AG09309 (cell line): ENCODE results near the gene DHRS13.

Source experiments
- DNase-seq: peaks from one replicate; pipeline ENCODE4 v3.0.0-alpha.2; 2010; ENCODE audit warnings: low read depth
- H3K4me3 ChIP-seq: 2 replicates; pipeline ENCODE4 v1.5.1; 2011; ENCODE audit warnings: mild to moderate bottlenecking, low read depth, low read length, moderate library complexity; ENCODE audit not compliant: control insufficient read depth
- TF ChIP-seq, protein P1 (sequence below): IDR thresholded peaks from 2 replicates; pipeline ENCODE4 v1.5.1; 2011; ENCODE audit warnings: mild to moderate bottlenecking, low read depth, low read length, inconsistent platforms; ENCODE audit not compliant: insufficient read depth, control insufficient read depth; ENCODE audit errors: missing control alignments

The DHRS13 gene

DNA sequence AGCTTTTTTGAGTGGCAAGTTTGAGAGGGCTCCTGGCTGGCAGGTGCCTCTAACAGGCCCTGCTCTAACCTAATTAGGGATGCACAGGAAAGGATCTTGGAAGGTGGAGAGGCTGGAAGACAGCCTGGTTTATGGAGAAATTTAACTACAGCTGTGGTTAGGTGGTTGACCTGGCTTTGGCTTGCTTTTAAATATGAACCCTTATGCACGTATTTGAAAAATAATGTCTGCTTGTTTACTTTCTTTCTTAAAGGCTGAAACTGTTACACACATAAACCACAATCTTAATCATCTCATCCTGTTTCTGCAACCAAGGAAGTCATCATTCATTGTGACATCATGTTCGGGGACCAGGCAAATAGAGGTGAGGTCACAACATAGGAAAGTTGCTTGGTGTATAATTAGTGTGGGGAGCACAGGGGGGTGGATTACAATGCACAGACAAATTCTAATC lies 23.1 kb upstream of the DHRS13 start:
- H3K4me3 ChIP-seq, result no peak overlapping the region
- DNase-seq, result peak; percentile 71
- TF ChIP-seq, protein P1, sequence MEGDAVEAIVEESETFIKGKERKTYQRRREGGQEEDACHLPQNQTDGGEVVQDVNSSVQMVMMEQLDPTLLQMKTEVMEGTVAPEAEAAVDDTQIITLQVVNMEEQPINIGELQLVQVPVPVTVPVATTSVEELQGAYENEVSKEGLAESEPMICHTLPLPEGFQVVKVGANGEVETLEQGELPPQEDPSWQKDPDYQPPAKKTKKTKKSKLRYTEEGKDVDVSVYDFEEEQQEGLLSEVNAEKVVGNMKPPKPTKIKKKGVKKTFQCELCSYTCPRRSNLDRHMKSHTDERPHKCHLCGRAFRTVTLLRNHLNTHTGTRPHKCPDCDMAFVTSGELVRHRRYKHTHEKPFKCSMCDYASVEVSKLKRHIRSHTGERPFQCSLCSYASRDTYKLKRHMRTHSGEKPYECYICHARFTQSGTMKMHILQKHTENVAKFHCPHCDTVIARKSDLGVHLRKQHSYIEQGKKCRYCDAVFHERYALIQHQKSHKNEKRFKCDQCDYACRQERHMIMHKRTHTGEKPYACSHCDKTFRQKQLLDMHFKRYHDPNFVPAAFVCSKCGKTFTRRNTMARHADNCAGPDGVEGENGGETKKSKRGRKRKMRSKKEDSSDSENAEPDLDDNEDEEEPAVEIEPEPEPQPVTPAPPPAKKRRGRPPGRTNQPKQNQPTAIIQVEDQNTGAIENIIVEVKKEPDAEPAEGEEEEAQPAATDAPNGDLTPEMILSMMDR, result no peak

- no peak overlapping the region for H3K4me3 ChIP-seq
- no peak for DNase-seq
- TF ChIP-seq, protein P1, result no peak
These were observed 17.3 kb upstream of the DHRS13 start for GRCh38 chr17:28920201-28920600.

DNA sequence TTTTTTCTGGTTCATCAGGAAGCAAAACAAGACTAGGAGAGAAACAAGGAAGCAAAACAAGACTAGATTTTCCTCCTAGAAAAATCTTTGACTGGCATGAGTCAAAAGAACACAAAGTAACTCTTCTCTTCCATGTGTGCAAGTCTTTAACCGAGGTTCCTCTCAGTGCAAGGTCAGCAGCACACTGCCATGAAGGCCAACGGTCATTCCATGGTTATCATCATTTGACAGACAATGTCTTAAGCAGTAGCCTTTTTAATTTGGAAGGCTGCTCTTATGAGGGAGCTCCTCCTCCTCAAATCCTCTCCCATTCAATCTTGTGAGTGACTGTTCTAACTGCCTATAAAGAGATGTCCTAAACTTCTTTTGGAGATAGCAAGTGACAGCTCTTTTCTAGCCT lies 15.4 kb upstream of the DHRS13 start:
- no peak overlapping the region for H3K4me3 ChIP-seq
- TF ChIP-seq, protein P1, result no peak
- no peak for DNase-seq

DNA sequence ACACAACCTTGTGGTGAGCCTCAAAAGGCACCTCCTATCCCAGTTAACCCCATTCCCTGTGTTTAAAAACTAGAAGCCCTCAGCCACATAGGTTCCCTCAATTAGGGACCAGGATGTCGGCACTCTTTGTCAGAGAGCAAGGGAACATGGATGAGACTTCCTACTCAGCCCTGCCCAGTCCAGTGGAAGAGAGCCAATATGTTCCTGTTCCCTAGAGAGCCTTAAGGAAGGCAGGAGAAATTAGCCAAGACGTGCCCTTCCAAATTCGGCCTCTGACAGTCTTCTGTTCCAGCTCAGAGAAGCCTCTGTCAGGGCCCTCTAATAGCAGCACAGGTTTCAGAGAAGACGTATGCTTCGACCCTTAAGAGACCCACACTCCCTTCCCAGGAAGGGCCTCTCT lies 14.6 kb upstream of the DHRS13 start:
- no peak for DNase-seq
- TF ChIP-seq, protein P1, result no peak
- no peak overlapping the region for H3K4me3 ChIP-seq

DNA sequence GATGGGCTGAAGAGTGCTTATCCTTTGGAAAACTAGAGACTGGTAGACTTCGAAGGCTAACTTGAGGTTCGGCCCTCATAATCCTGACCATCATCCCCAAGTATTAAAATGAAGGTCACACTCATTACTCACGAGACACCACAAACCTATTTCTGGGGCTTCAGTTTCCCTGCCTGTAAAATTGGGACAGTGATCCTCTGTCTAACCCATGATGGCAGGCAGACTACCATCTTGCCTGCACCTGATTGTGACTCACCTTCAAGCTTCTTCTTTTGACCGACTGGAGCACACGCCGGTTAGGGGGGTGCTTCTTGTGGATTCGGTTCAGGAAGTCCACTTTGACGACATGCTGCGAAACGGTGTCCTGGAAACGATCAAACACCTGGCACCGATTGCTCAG lies 14.2 kb upstream of the DHRS13 start:
- TF ChIP-seq, protein P1, result no peak
- no peak for DNase-seq
- no peak overlapping the region for H3K4me3 ChIP-seq

DNA sequence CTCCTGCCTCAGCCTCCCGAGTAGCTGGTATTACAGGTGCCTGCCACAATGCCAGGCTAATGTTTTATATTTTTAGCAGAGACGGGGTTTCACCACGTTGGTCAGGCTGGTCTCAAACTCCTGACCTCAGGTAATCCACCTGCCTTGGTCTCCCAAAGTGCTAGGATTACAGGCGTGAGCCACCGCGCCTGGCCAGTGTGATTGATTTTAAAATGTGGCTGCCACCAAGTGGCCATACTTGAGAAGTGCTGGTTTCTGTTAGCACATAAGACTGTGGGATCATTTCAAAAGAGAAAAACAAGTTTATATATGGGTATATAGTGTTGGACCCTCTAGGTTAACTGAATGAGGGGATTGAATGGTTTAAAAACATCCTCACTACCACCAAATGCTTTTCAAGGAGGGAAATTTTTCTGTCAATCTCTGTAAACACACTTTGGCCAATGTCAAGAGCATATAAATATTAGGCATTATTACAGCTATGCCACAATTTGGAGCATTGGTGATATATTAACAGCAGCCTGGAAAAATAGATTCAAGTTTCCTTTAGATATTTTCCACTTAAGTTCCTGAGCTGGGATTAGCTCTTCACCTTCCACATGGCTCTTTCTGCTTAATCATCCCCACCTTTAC lies 13.5 kb upstream of the DHRS13 start:
- TF ChIP-seq, protein P1, result peak; percentile 50
- no peak overlapping the region for H3K4me3 ChIP-seq
- no peak for DNase-seq
